Activated T-helper 2 cell treated with anti-CD3 and anti-CD28 coated beads, Interferon-gamma antibody, Interleukin-2, Interleukin-4, amounts not matched to agents 10 μg/mL and 5 μg/mL and 100 μg/mL, durations not matched to agents 14 hours and 24 hours and 36 hours (primary cell): ENCODE results near the gene SLPI. TPM values are rescaled to one million over a fixed set of nuclear protein-coding genes. Genes with fewer than 3 reads are reported as not detected.

ENCODE experiments used
- DNase-seq: peaks from one replicate; pipeline ENCODE4 v3.0.0; 2021; ENCODE audit warnings: low spot score
- H3K27ac Mint-ChIP-seq: one replicate; pipeline ENCODE4 v1.8.0; 2021; ENCODE audit warnings: mixed read lengths
- H3K27me3 Mint-ChIP-seq: one replicate; pipeline ENCODE4 v1.8.0; 2021; ENCODE audit warnings: low read depth, mixed read lengths
- H3K36me3 Mint-ChIP-seq: one replicate; pipeline ENCODE4 v1.8.0; 2021; ENCODE audit warnings: low read depth, mixed read lengths
- H3K4me1 Mint-ChIP-seq: one replicate; pipeline ENCODE4 v1.8.0; 2021; ENCODE audit warnings: low read depth, mixed read lengths
- H3K4me3 Mint-ChIP-seq: one replicate; pipeline ENCODE4 v1.8.0; 2021; ENCODE audit warnings: low read depth, mild to moderate bottlenecking, moderate library complexity, mixed read lengths
- H3K9me3 Mint-ChIP-seq: one replicate; pipeline ENCODE4 v1.8.0; 2021; ENCODE audit warnings: mixed read lengths
- intact Hi-C: fragments of 100-400 bp; cut with micrococcal nuclease; formaldehyde crosslinking; loops from one replicate; pipeline ENCODE4 v1.15.1; 2023
- total RNA-seq: library from RNA; stranded (reverse); gene quantifications from 2 replicates; pipeline ENCODE4 v1.2.3, GENCODE V29; 2022

The SLPI gene
- total RNA-seq, 1 donor from 2014 or later = not detected

DNA sequence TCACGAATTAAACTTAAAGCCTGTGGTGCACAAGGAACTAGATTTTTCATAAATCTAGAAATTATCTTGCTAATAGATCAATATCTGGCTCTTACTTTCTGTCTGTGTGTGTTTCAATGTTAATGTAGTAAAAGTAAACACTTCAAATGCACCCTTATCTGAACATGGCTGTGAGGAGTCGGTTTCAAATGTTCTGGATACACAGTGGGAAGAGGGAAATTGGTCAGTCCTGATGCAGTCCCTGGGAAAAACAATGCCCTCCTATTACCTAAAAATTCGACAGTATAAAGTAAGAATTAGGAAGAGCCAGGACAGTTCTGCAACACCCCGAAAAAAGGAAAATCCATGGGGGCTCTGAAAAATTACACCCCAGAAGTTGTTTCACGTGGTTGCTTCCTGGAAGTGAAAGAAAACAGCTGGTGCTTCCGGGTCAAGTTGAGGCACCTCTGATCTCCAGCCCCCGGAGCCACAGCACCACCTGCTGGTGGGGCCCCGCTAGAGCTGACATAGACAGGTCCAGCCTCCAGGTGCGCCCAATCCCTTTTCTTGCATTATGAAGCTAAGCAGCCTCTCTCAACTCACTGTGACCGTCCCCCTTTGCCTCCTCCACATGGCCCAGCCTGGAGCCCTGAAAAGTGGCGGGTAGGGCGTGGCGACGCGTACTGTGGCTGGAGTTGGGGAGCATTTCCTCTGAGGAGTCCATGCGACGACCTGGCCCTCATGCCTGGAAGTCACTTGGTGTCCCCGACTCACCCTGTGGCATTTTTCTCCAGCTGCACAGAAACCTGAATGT lies 24.9 kb downstream of the SLPI start:
- Mint-ChIP-seq H3K4me1 (no peaks in the 10 kb centered on the region), H3K36me3 (no peaks in the 10 kb centered on the region), H3K9me3 (no peaks in the 10 kb centered on the region), H3K27me3 (peaks cover 18% of the 10 kb centered on the region), H3K27ac (no peak overlapping the region), H3K4me3 (no peak overlapping the region)
- intact Hi-C loops = no loop called here
- peak; percentile 28 for DNase-seq

- H3K9me3 Mint-ChIP-seq = no peaks in the 10 kb centered on the region
- H3K36me3 Mint-ChIP-seq = no peaks in the 10 kb centered on the region
- no peak for DNase-seq
- H3K27ac Mint-ChIP-seq = no peak overlapping the region
- intact Hi-C loops = no loop called here
- no peaks in the 10 kb centered on the region for H3K4me1 Mint-ChIP-seq
- peaks cover 22% of the 10 kb centered on the region for H3K27me3 Mint-ChIP-seq
- H3K4me3 Mint-ChIP-seq = no peak overlapping the region
These were observed 28.1 kb downstream of the SLPI start for GRCh38 chr20:45226287-45226686.

DNA sequence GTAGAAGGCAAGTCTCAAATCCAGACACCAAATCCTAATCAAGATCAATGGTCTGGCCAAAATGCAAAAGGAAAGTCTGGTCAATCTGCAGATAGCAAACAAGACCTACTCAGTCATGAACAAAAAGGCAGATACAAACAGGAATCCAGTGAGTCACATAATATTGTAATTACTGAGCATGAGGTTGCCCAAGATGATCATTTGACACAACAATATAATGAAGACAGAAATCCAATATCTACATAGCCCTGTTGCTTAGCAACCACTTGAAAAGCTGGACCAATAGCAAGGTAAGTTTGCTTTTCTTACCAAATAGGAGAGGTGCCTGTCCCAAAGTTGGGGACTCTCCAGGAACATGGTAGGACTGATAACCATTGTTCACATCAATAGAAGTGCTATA lies 31.2 kb downstream of the SLPI start:
- H3K27ac Mint-ChIP-seq = no peak overlapping the region
- H3K36me3 Mint-ChIP-seq = no peaks in the 10 kb centered on the region
- no peaks in the 10 kb centered on the region for H3K9me3 Mint-ChIP-seq
- DNase-seq = no peak
- H3K4me3 Mint-ChIP-seq = no peak overlapping the region
- no peaks in the 10 kb centered on the region for H3K4me1 Mint-ChIP-seq
- peaks cover 25% of the 10 kb centered on the region for H3K27me3 Mint-ChIP-seq
- intact Hi-C loops = no loop called here

- Mint-ChIP-seq H3K4me1 (no peaks in the 10 kb centered on the region), H3K27ac (no peak within 1 kb of the TSS), H3K36me3 (no peaks in the 10 kb centered on the region), H3K9me3 (no peaks in the 10 kb centered on the region), H3K27me3 (peaks cover 24% of the 10 kb centered on the region), H3K4me3 (no peak within 1 kb of the TSS)
- no peak for DNase-seq
- intact Hi-C loops = no loop called here
These were observed 33.3 kb downstream of the SLPI start, which contains the start of gene SEMG2 for GRCh38 chr20:45221076-45221475. Gene SEMG2, plus strand, starts transcription at chr20:45221373. Its CDS starts 17 bp downstream, at chr20:45221390.

GRCh38 chr20:45218636-45219035 lies 35.7 kb downstream of the SLPI start:
- intact Hi-C loops = no loop called here
- no peaks in the 10 kb centered on the region for H3K36me3 Mint-ChIP-seq
- H3K9me3 Mint-ChIP-seq = no peaks in the 10 kb centered on the region
- H3K27ac Mint-ChIP-seq = no peak overlapping the region
- no peak overlapping the region for H3K4me3 Mint-ChIP-seq
- DNase-seq = no peak
- no peaks in the 10 kb centered on the region for H3K4me1 Mint-ChIP-seq
- peaks cover 19% of the 10 kb centered on the region for H3K27me3 Mint-ChIP-seq

DNA sequence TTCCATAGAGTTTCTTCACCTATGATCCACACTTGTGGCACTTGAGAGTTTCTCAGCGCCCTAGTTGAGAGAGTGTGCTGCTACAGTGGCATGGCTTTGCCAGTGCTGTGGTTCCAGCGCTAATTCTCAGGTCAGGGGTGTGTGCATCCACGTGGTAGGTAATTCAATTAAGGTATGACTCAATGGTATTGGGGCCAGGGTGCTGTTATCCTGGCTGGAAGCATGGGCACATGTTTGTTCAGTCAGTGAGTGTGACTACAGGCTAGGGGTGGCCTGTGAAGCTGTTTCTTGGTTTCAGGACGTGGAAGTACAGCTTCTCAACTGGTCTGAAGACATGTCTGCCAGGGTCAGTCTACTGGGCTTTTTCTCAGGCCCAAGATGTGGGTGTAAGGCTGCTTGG lies 36.2 kb downstream of the SLPI start:
- Mint-ChIP-seq H3K9me3 (no peaks in the 10 kb centered on the region), H3K4me3 (no peak overlapping the region), H3K36me3 (no peaks in the 10 kb centered on the region), H3K27ac (no peak overlapping the region), H3K27me3 (peaks cover 19% of the 10 kb centered on the region), H3K4me1 (no peaks in the 10 kb centered on the region)
- intact Hi-C loops = no loop called here
- DNase-seq = no peak

- Mint-ChIP-seq H3K9me3 (no peaks in the 10 kb centered on the region), H3K4me3 (no peak overlapping the region), H3K27me3 (peaks cover 9% of the 10 kb centered on the region), H3K27ac (no peak overlapping the region), H3K36me3 (no peaks in the 10 kb centered on the region), H3K4me1 (no peaks in the 10 kb centered on the region)
- DNase-seq = no peak
- intact Hi-C loops = no loop called here
These were observed 41.5 kb downstream of the SLPI start for GRCh38 chr20:45212836-45213235.

GRCh38 chr20:45211569-45212474 lies 42.5 kb downstream of the SLPI start:
- no peaks in the 10 kb centered on the region for H3K36me3 Mint-ChIP-seq
- H3K9me3 Mint-ChIP-seq = no peaks in the 10 kb centered on the region
- peaks cover 11% of the 10 kb centered on the region for H3K27me3 Mint-ChIP-seq
- no peaks in the 10 kb centered on the region for H3K4me1 Mint-ChIP-seq
- H3K27ac Mint-ChIP-seq = no peak overlapping the region
- intact Hi-C loops = no loop called here
- no peak overlapping the region for H3K4me3 Mint-ChIP-seq
- no peak for DNase-seq

DNA sequence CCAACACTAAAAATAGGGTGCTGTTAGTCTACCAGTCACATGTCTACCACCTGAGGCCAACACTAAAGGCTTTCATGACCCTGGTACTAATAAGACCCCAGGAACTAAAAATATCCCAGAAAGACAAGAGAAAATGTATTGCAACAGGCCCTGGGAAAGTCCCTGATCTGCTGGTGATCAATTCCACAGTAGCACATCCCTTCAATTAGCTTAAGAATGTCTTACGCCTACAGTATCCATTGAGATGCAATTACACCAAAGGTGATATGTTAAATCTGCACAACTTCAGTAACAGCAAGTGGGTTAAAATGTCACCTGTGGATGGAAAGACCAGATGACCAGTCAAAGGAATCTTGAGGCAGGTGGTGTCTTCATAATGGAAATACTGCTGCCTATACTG lies 44.4 kb downstream of the SLPI start:
- DNase-seq = no peak
- peaks cover 17% of the 10 kb centered on the region for H3K27me3 Mint-ChIP-seq
- no peaks in the 10 kb centered on the region for H3K4me1 Mint-ChIP-seq
- H3K36me3 Mint-ChIP-seq = no peaks in the 10 kb centered on the region
- intact Hi-C loops = no loop called here
- no peaks in the 10 kb centered on the region for H3K9me3 Mint-ChIP-seq
- no peak overlapping the region for H3K4me3 Mint-ChIP-seq
- no peak overlapping the region for H3K27ac Mint-ChIP-seq

DNA sequence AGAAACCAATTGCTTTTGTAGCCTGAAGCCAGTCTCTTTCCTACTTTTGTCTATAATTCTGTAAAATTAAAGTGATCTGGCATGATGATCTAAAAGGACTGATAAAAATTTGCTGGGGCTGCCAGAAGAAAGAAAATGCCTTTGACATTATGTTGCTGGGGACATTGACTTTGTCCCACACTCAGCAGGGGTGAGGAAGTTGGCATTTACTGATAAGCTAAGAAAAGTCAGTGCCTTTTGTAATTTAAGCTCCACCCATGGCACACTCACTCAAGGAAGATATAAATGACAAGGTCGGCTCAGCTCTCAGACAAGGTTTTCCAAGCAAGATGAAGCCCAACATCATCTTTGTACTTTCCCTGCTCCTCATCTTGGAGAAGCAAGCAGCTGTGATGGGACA lies 47.6 kb downstream of the SLPI start, which contains the start of gene SEMG1:
Gene SEMG1, plus strand, starts transcription at position 309 of the 400 bp plus-strand sequence. Its CDS starts 21 bp downstream, at position 330.
- intact Hi-C loops = no loop called here
- Mint-ChIP-seq H3K9me3 (no peaks in the 10 kb centered on the region), H3K4me1 (no peaks in the 10 kb centered on the region), H3K27ac (no peak within 1 kb of the TSS), H3K36me3 (no peaks in the 10 kb centered on the region), H3K4me3 (no peak within 1 kb of the TSS), H3K27me3 (peaks cover 22% of the 10 kb centered on the region)
- no peak for DNase-seq

Other genes with a start within 250 kb of the SLPI start
- gene KCNS1, start 153.4 kb downstream of the SLPI start, total RNA-seq = 0.18 and 0.21 TPM in 2 replicates
- gene WFDC5, start 139.4 kb downstream of the SLPI start, total RNA-seq = not detected in 2 replicates
- not detected in 2 replicates for gene WFDC12, start 130.1 kb downstream of the SLPI start, total RNA-seq
- not detected in 2 replicates for gene PI3, start 79.7 kb downstream of the SLPI start, total RNA-seq
- not detected in 2 replicates for gene SEMG1, start 47.5 kb downstream of the SLPI start, total RNA-seq
- not detected in 2 replicates for gene SEMG2, start 33.2 kb downstream of the SLPI start, total RNA-seq
- not detected in 2 replicates for gene RBPJL, start 52.3 kb upstream of the SLPI start, total RNA-seq
- 0.39 and 0.64 TPM in 2 replicates for gene MATN4, start 53.7 kb upstream of the SLPI start, total RNA-seq
- 133 and 136 TPM in 2 replicates for gene SDC4, start 93.9 kb upstream of the SLPI start, total RNA-seq
- 16.8 and 20.1 TPM in 2 replicates for gene SYS1, start 108.6 kb upstream of the SLPI start, total RNA-seq
- not detected in 2 replicates for gene TP53TG5, start 123.8 kb upstream of the SLPI start, total RNA-seq
- 12.3 and 12.8 TPM in 2 replicates for gene DBNDD2, start 153.7 kb upstream of the SLPI start, total RNA-seq
- gene PIGT, start 161.6 kb upstream of the SLPI start, total RNA-seq = 72.5 and 72.7 TPM in 2 replicates
- not detected in 2 replicates for gene WFDC2, start 215.2 kb upstream of the SLPI start, total RNA-seq